ENCODE results near the gene ZBTB20.
"Not testable (repeated sequence)": the region's sequence is repeated elsewhere in the genome, so short reads cannot be mapped to it uniquely, and the experiment has no call there.

Gene ZBTB20

GRCh38 chr3:114831861-114832260 is 315.2 kb downstream of the ZBTB20 start:
- DNase-seq (ENCODE audit: low read depth): no peak

GRCh38 chr3:114830652-114831051 is 316.4 kb downstream of the ZBTB20 start:
- DNase-seq (ENCODE audit: low read depth): no peak

GRCh38 chr3:114829783-114830182 is 317.3 kb downstream of the ZBTB20 start:
- no peak for DNase-seq (ENCODE audit: low read depth)

- DNase-seq (ENCODE audit: low read depth): no peak
These were observed 319.6 kb downstream of the ZBTB20 start for GRCh38 chr3:114827495-114827894.

- no peak for DNase-seq (ENCODE audit: low read depth)
These were observed 323.1 kb downstream of the ZBTB20 start for GRCh38 chr3:114824014-114824413.

- no peak for DNase-seq (ENCODE audit: low read depth)
These were observed 324.0 kb downstream of the ZBTB20 start for GRCh38 chr3:114823061-114823460.

- no peak for DNase-seq (ENCODE audit: low read depth)
These were observed 331.0 kb downstream of the ZBTB20 start for GRCh38 chr3:114816052-114816451.

GRCh38 chr3:114812541-114813238 is 334.4 kb downstream of the ZBTB20 start:
- not testable (repeated sequence) for DNase-seq (ENCODE audit: low read depth)

- no peak for DNase-seq (ENCODE audit: low read depth)
These were observed 337.2 kb downstream of the ZBTB20 start for GRCh38 chr3:114809668-114810413.

- no peak for DNase-seq (ENCODE audit: low read depth)
These were observed 343.0 kb downstream of the ZBTB20 start for GRCh38 chr3:114804099-114804498.

- DNase-seq (ENCODE audit: low read depth): no peak
These were observed 343.9 kb downstream of the ZBTB20 start for GRCh38 chr3:114803042-114803695.

- DNase-seq (ENCODE audit: low read depth): no peak
These were observed 346.6 kb downstream of the ZBTB20 start for GRCh38 chr3:114800272-114801031.

- no peak for DNase-seq (ENCODE audit: low read depth)
These were observed 347.3 kb downstream of the ZBTB20 start for GRCh38 chr3:114799816-114800215.

GRCh38 chr3:114796796-114797195 is 350.3 kb downstream of the ZBTB20 start:
- no peak for DNase-seq (ENCODE audit: low read depth)

- DNase-seq (ENCODE audit: low read depth): no peak
These were observed 352.0 kb downstream of the ZBTB20 start for GRCh38 chr3:114794894-114795630.

GRCh38 chr3:114792159-114792918 is 354.7 kb downstream of the ZBTB20 start:
- no peak for DNase-seq (ENCODE audit: low read depth)

GRCh38 chr3:114790752-114791151 is 356.3 kb downstream of the ZBTB20 start:
- DNase-seq (ENCODE audit: low read depth): no peak

GRCh38 chr3:114789803-114790202 is 357.3 kb downstream of the ZBTB20 start:
- DNase-seq (ENCODE audit: low read depth): no peak

- DNase-seq (ENCODE audit: low read depth): no peak
These were observed 371.7 kb downstream of the ZBTB20 start for GRCh38 chr3:114775395-114775794.

- no peak for DNase-seq (ENCODE audit: low read depth)
These were observed 376.2 kb downstream of the ZBTB20 start for GRCh38 chr3:114770874-114771273.

- no peak for DNase-seq (ENCODE audit: low read depth)
These were observed 383.0 kb downstream of the ZBTB20 start for GRCh38 chr3:114764056-114764492.
